GM12864 (cell line): Measurements from ENCODE around the gene RNF113B.

Experiments used
- DNase-seq: peaks from one replicate; pipeline ENCODE4 v3.0.0-alpha.2; 2011; ENCODE audit warnings: low read depth
- H3K4me3 ChIP-seq: 2 replicates; pipeline ENCODE4 v1.5.1; 2011; ENCODE audit warnings: mild to moderate bottlenecking, low read depth, low read length, control low read depth
- TF ChIP-seq, protein P1 (sequence below): IDR thresholded peaks from 2 replicates; pipeline ENCODE4 v1.5.1; 2011; ENCODE audit warnings: low read depth, mild to moderate bottlenecking, moderate library complexity, low read length, control low read depth, inconsistent platforms; ENCODE audit errors: missing control alignments

The RNF113B gene

DNA sequence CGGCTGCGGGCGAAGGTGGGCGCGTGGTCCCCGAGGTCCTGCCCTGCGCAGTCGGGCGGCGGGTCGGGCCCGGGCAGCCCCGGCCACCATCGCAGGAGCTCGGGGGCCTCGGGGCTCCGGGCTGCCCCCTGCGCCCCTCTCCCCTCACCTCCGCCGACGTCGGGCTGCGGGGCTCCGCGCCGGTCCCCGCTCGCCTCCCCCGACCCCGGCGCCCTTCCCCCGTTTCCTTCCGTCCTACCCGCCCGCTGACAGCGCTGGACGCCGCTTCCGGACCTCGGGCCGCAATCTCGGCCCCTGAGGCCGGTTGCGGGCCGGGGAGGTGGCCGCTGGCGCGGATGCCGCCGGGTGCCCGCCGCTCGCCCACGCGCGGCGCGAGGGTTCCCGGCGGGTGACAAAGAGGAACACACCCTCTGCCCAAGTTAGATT lies 33.5 kb downstream of the RNF113B start:
- no peak for DNase-seq
- TF ChIP-seq, protein P1, sequence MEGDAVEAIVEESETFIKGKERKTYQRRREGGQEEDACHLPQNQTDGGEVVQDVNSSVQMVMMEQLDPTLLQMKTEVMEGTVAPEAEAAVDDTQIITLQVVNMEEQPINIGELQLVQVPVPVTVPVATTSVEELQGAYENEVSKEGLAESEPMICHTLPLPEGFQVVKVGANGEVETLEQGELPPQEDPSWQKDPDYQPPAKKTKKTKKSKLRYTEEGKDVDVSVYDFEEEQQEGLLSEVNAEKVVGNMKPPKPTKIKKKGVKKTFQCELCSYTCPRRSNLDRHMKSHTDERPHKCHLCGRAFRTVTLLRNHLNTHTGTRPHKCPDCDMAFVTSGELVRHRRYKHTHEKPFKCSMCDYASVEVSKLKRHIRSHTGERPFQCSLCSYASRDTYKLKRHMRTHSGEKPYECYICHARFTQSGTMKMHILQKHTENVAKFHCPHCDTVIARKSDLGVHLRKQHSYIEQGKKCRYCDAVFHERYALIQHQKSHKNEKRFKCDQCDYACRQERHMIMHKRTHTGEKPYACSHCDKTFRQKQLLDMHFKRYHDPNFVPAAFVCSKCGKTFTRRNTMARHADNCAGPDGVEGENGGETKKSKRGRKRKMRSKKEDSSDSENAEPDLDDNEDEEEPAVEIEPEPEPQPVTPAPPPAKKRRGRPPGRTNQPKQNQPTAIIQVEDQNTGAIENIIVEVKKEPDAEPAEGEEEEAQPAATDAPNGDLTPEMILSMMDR: no peak
- peak overlapping the region; percentile 18; the same call in 1 of the 2 replicates for H3K4me3 ChIP-seq

DNA sequence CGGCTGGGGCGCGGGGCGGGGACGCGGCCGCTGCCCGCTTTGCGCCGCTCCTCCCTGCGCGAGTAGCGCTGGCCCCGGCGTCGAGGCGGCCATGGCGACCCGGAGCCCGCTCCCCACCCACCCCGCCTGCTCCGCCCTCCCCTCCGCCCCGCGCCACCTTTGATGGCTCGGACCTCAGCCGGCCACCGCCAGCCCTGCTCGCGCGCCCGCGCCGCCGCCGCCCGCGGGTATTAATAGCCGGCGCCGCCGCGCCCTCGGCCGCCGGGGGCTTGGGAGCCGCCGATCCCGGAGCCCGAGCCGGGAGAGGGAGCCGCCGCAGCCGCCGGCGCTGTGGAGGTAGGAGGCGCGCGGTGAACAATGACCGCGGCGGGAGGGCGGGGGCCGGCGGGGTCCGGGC lies 33.9 kb downstream of the RNF113B start:
- TF ChIP-seq, protein P1: no peak
- DNase-seq: no peak
- peak overlapping the region; percentile 45; the same call in 1 of the 2 replicates for H3K4me3 ChIP-seq

DNA sequence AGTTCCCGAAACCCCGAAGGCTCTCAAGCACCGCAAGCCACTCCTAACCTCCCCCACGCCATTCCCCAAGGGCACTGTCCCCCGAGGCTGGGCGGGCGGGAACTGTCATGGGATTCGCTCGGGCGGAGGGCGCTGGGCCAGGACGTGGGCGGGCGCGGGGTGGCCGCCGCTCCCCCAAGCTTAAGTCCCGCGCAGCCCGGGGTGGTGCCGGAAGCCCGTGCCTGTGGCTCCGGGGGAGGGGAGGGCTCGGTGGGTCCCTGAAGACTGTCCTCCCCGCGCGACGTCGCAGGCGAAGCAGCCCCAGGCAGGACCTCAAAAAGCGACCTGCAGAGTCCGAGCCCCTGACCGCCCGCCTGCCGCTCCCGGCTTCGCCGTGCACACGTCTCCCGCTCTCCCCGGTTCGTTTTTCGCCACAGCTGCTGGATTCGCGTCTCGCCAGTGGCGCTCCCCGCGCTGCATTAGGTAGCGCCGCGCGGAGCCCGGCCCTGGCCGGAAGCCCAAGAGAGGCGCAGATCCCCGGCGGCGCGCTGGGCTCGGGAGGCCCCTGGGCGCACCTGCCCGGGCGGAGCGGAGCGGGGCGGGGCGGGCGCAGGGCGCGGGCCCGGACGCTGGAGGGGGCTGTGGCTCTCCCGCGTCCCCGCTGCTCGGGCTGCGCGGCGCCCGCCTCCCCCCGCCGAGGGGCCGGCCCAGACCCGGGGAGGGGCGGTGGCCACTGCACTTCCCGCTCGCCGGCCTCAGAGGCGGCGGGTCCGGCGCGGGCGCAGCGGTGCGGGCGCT lies 34.5 kb downstream of the RNF113B start, which contains the start of gene FARP1:
FARP1 (plus strand) TSS at position 715 of the 777 bp plus-strand sequence. CDS start 70,149 bp downstream, outside the sequence.
- H3K4me3 ChIP-seq: peak within 1 kb of the TSS; percentile 45
- DNase-seq: no peak
- TF ChIP-seq, protein P1: no peak

DNA sequence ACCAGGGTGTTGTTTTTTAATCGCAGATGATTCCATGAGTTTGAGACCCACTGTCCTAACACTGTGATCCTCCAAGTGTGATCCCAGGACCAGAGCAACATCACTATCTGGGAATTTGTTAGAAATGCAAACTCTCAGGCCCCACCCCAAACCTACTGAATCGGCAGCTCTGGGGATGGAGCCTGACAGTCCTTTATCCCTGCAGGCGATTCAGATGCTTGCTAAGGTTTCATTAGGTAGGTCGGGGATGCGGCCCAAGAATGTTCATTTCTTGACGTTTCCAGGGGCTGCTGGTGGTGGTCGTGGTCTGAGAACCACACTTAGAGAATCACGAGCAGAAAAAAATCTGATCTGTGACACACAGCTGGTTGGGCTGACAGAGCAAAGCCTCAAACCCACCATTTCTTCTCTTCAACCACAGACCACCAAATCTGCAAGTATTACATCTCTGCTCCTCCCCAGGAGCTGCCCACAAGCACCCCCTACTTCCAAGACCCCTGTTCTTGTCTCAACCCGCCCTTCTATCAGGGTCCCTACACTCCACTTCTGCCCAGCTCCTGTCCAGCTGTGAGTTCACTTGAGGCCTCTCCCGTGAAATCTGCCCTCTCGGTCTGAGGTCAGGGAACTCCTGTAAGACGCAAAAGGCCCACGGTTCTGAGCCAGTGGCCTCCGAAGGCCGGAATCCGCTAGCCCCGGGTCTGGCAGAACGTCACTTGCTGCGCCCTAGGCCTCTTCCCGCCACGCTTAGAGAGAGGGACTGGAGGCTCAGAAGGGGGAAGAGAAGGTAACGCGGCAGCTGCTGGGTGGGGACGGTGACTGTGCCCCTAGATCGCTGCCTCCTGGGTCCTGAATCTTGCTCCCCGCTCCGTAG lies 35.3 kb downstream of the RNF113B start:
- peak overlapping the region; percentile 45; the same call in 1 of the 2 replicates for H3K4me3 ChIP-seq
- TF ChIP-seq, protein P1: no peak
- DNase-seq: no peak

DNA sequence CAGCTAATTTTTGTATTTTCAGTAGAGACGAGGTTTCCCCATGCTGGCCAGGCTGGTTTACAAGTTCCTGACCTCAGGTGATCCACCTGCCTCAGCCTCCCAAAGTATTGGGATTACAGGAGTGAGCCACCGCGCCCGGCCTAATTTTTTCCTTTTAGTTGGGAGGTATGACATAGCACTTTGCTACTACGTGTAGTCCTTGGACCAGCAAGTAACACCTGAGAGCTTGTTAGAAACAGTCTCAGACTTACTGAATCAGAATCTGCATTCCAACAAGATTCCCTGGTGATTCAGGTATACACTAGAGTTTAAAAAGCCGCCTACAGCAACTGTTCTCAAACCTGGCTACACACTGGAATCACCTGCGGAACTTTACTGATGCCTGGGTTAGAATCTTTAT lies 36.0 kb downstream of the RNF113B start:
- DNase-seq: no peak
- TF ChIP-seq, protein P1: no peak
- no peak overlapping the region for H3K4me3 ChIP-seq

GRCh38 chr13:98134901-98135300 lies 42.2 kb downstream of the RNF113B start:
- DNase-seq: no peak

More at GRCh38 chr13:98134901-98135300, 42.2 kb downstream of the RNF113B start:
- TF ChIP-seq, protein P1: no peak
- no peak overlapping the region for H3K4me3 ChIP-seq
